Ascending aorta (tissue), 2 donors: ENCODE data around the gene MYO3B. TPM values are rescaled to one million over a fixed set of nuclear protein-coding genes. Genes with fewer than 3 reads are reported as not detected.

Experiments used
- DNase-seq, 2 donors: peaks; one replicate each; pipeline ENCODE4 v3.0.0-alpha.2; 2019; ENCODE audit warnings: low spot score in 2 of 2
- H3K27ac ChIP-seq, 2 donors: fragments of 200-600 bp; sonication (generic); one replicate each; pipeline ENCODE4 v1.5.1; 2016 to 2017; ENCODE audit warnings: mild to moderate bottlenecking in 1 of 2
- H3K27me3 ChIP-seq: fragments of 200-600 bp; sonication (generic); one replicate; pipeline ENCODE4 v1.5.1; 2017
- H3K36me3 ChIP-seq, 2 donors: fragments of 200-600 bp; sonication (generic); one replicate each; pipeline ENCODE4 v1.5.1; 2016
- H3K4me1 ChIP-seq, 2 donors: fragments of 200-600 bp; sonication (generic); one replicate each; pipeline ENCODE4 v1.5.1; 2016 to 2017; ENCODE audit warnings: mild to moderate bottlenecking in 1 of 2
- H3K4me3 ChIP-seq, 2 donors: fragments of 200-600 bp; sonication (generic); one replicate each; pipeline ENCODE4 v1.5.1; 2016 to 2017; ENCODE audit warnings: mild to moderate bottlenecking in 1 of 2
- H3K9me3 ChIP-seq, 2 donors: fragments of 200-600 bp; sonication (generic); one replicate each; pipeline ENCODE4 v1.5.1; 2016
- intact Hi-C: fragments of 100-400 bp; cut with DNase I; formaldehyde crosslinking; loops from one replicate; pipeline ENCODE4 v1.15.1; 2023
- total RNA-seq: library from RNA; depleted of rRNA; stranded (reverse); fragments of >200 nt; gene quantifications from one replicate; pipeline ENCODE4 v1.1.0, GENCODE V29; 2016
- TF ChIP-seq, protein P1 (sequence below), 3 experiments: fragments of 200-600 bp in 2 of 3; fragments of 450-650 bp in 1 of 3; sonication (generic) in 2 of 3; IDR thresholded peaks; one replicate each; pipeline ENCODE4 v1.5.1; 2016 to 2019; ENCODE audit warnings: antibody characterized with exemption in 3 of 3, mild to moderate bottlenecking in 1 of 3, moderate library complexity in 1 of 3

Gene MYO3B
- total RNA-seq, 1 donor from 2014 or later = not detected

GRCh38 chr2:170689481-170689880 is 511.5 kb downstream of the MYO3B start:
- no peaks in the 10 kb centered on the region for H3K36me3 ChIP-seq
- no peak for DNase-seq
- H3K9me3 ChIP-seq = no peaks in the 10 kb centered on the region
- H3K4me3 ChIP-seq = no peak overlapping the region
- no peaks in the 10 kb centered on the region for H3K4me1 ChIP-seq
- no peaks in the 10 kb centered on the region for H3K27me3 ChIP-seq
- intact Hi-C loops = no loop called here
- H3K27ac ChIP-seq = no peak overlapping the region
- TF ChIP-seq, protein P1, sequence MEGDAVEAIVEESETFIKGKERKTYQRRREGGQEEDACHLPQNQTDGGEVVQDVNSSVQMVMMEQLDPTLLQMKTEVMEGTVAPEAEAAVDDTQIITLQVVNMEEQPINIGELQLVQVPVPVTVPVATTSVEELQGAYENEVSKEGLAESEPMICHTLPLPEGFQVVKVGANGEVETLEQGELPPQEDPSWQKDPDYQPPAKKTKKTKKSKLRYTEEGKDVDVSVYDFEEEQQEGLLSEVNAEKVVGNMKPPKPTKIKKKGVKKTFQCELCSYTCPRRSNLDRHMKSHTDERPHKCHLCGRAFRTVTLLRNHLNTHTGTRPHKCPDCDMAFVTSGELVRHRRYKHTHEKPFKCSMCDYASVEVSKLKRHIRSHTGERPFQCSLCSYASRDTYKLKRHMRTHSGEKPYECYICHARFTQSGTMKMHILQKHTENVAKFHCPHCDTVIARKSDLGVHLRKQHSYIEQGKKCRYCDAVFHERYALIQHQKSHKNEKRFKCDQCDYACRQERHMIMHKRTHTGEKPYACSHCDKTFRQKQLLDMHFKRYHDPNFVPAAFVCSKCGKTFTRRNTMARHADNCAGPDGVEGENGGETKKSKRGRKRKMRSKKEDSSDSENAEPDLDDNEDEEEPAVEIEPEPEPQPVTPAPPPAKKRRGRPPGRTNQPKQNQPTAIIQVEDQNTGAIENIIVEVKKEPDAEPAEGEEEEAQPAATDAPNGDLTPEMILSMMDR (IDR thresholded peaks at IDR 0.05) = no peak

DNA sequence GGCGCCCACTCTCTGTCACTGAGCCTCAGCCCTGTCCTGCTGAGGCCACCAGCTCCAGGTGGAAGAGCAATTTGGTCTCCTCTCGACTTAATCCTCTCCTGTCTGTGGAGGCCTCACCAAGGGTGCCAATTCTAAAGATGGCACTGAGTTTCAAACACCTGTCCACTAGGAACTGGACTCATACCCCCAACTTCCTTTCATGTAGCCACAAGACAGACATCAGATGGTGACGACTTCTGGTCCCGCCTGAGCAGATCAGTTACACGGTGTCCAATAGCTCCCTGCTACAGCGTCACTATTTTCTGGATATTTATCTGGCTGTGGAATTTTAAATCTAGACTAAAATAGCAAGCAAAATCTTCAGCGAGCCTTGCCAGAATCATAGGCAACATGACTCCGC is 512.7 kb downstream of the MYO3B start:
- intact Hi-C loops = no loop called here
- H3K4me3 ChIP-seq = no peak overlapping the region
- H3K27ac ChIP-seq = no peak overlapping the region
- H3K9me3 ChIP-seq = no peaks in the 10 kb centered on the region
- TF ChIP-seq, protein P1 (IDR thresholded peaks at IDR 0.05) = no peak
- H3K4me1 ChIP-seq = no peaks in the 10 kb centered on the region
- no peaks in the 10 kb centered on the region for H3K36me3 ChIP-seq
- no peak for DNase-seq
- no peaks in the 10 kb centered on the region for H3K27me3 ChIP-seq

DNA sequence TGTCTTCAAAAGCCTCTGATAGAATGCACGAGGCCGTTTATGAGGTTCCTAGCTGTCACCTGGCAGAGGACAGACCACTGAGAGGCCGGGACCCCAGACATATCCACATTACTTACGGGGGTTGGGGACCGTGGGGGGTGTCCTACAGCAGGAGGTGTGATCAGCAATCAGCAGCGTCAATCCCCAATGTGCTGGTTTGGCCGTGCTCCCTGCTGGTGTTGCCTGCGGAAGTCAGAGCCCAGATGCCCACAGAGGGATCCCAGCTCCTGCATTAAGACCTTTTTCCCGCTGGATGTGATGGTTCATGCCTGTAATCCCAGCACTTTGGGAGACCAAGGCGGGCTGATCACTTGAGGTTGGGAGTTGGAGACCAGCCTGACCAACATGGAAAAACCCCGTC is 516.4 kb downstream of the MYO3B start:
- H3K9me3 ChIP-seq = no peaks in the 10 kb centered on the region
- no peaks in the 10 kb centered on the region for H3K36me3 ChIP-seq
- TF ChIP-seq, protein P1 (IDR thresholded peaks at IDR 0.05) = no peak
- no peak for DNase-seq
- H3K4me1 ChIP-seq = no peaks in the 10 kb centered on the region
- H3K27ac ChIP-seq = no peak overlapping the region
- no peak overlapping the region for H3K4me3 ChIP-seq
- no peaks in the 10 kb centered on the region for H3K27me3 ChIP-seq
- intact Hi-C loops = no loop called here

DNA sequence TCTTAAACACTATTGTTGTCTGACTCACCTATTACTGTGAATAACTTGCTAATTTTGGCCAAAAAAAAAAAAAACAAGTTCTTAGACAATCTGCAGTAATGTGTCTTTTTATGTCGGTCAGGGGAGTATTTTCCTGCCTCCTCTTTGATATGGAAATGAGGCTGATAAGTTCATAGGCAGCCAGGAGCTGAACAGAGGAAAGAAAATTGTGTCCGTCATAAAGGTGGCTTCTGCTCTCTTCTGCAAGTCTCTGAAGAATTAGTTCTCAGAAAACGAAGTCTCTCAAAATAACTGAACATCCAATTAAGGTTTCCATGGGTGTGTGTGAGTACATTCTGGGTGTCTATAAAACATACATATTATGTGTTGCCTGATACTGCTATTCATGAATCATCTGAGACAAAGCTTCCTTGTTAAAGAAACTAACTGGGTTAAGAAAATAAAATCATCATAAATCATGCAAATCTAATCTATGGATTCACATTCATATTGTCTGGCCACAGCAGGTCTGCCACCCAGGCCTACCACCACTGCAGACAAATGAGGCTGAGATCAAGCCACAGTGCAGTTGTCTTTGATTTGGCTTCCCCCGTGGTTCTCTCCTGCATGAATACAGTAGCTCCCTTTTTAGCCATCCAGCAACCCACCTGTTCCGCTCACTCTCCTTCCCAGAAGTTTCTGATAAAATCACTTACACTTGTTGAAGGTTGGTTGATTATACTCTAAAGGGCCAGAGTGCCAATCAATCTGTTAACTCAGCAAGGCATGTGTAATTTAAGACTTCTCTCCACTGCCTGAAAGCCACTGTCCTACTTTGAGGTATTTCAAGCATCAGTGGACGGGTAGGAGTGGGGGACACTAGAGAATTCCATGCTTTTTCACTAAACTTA is 517.8 kb downstream of the MYO3B start:
- no peak for DNase-seq
- intact Hi-C loops = no loop called here
- H3K27me3 ChIP-seq = no peaks in the 10 kb centered on the region
- H3K4me3 ChIP-seq = no peak overlapping the region
- H3K36me3 ChIP-seq = no peaks in the 10 kb centered on the region
- TF ChIP-seq, protein P1 (IDR thresholded peaks at IDR 0.05) = no peak
- H3K4me1 ChIP-seq = no peaks in the 10 kb centered on the region
- no peak overlapping the region for H3K27ac ChIP-seq
- no peaks in the 10 kb centered on the region for H3K9me3 ChIP-seq

DNA sequence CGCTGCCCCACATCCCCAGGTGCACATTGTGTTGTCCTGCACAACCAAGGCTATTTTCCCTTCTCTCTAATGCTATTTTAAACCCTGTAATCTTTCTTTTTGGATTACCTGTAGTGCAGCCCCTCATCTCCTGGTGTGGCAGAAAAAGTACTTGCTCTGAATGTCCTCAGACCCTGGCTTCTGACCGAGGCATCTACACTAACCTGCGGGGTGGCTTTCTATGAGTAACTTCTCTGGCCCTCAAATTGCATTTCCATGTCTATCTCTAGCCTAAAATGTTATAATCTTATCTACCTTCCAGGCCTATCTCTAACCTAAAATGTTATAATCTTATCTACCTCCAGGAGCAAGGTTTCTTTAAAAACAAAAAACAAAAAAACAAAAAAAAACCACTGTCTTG is 519.0 kb downstream of the MYO3B start:
- Histone ChIP-seq H3K27me3 (no peaks in the 10 kb centered on the region), H3K27ac (no peak overlapping the region), H3K4me1 (no peaks in the 10 kb centered on the region), H3K9me3 (no peaks in the 10 kb centered on the region), H3K36me3 (no peaks in the 10 kb centered on the region), H3K4me3 (no peak overlapping the region)
- intact Hi-C loops = no loop called here
- DNase-seq = no peak
- TF ChIP-seq, protein P1 (IDR thresholded peaks at IDR 0.05) = no peak
